GM23338 (cell line): Measurements from ENCODE around the gene CRK.

ENCODE experiments used
- CREB1 ChIP-seq: fragments of 250-450 bp; sonication (Bioruptor Pico); IDR thresholded peaks from 2 replicates; pipeline ENCODE4 v1.5.0; 2020; ENCODE audit warnings: low read depth, mild to moderate bottlenecking, moderate library complexity
- CTCF ChIP-seq, 2 experiments: fragments of 200-600 bp in 1 of 2; sonication (generic) in 1 of 2; conservative IDR thresholded peaks; 2 replicates each; pipeline versions ENCODE4 v1.5.1 to v1.6.1; 2016 to 2017; ENCODE audit warnings: antibody characterized with exemption in 2 of 2, low read depth in 2 of 2, mild to moderate bottlenecking in 2 of 2, moderate library complexity in 1 of 2
- EZH2 ChIP-seq: fragments of 200-600 bp; sonication (generic); IDR thresholded peaks from one replicate; pipeline ENCODE4 v1.8.0; 2017; ENCODE audit warnings: antibody characterized with exemption, mild to moderate bottlenecking, low read depth; ENCODE audit not compliant: unreplicated experiment
- EZH2phosphoT487 ChIP-seq: fragments of 200-600 bp; sonication (generic); IDR thresholded peaks from one replicate; pipeline ENCODE4 v1.8.1; 2018; ENCODE audit warnings: antibody characterized with exemption; ENCODE audit not compliant: unreplicated experiment
- JUNB ChIP-seq: IDR thresholded peaks from one replicate; pipeline ENCODE4 v1.6.1; 2016; ENCODE audit warnings: antibody characterized with exemption; ENCODE audit not compliant: unreplicated experiment
- POLR2AphosphoS5 ChIP-seq: IDR thresholded peaks from 2 replicates; pipeline ENCODE4 v1.6.1; 2016; ENCODE audit warnings: antibody characterized with exemption, low read depth
- TF ChIP-seq, protein P1 (sequence below): IDR thresholded peaks from one replicate; pipeline ENCODE4 v1.6.1; 2018; ENCODE audit warnings: antibody characterized with exemption; ENCODE audit not compliant: unreplicated experiment
- TF ChIP-seq, protein P2 (sequence below): IDR thresholded peaks from 2 replicates; pipeline ENCODE4 v1.6.1; 2016; ENCODE audit warnings: antibody characterized with exemption

DNA sequence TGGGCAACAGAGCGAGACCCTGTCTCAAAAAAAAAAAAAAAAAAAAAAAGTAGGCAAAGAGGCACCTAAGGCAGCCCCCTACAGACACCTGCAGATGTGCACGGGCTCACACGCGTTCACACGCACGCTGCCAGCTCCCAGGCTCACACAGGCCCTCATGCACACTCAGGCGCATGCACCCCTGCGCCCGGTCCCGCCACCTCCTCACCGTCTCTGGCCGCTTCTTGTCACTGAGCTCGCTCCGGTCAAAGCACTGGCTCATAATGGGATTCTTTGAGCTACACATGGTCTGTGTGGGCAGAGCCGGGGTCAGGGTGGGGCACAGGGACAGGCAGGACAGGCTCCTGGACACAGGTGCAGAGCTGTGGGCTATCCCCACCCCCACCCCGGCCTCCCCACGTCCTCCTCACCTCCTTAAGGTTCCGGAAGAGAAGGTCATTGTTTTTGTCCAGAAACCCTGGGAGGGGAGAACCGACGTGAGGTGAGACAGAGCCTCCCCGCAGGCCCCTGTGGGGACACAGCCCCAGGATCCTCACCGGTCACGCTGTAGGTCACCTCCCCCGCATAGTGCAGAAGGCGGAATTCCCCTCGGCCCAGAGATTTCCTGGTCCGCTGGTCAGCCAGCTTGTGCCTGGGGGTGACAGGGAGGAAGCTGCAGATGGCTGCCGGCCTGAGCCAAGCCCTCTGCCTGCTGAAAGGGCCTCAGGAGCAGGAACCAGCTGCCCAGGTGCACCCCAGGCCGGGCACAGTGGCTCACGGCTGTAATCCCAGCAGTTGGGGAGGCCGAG is 18.6 kb upstream of the CRK start:
- TF ChIP-seq CTCF (conservative IDR thresholded peaks at IDR 0.05; ENCODE audit: low read depth in 2 of 2) = no peak
- TF ChIP-seq JUNB = no peak
- no peak for TF ChIP-seq CREB1 (CRISPR knock-in tag)
- TF ChIP-seq, protein P1, sequence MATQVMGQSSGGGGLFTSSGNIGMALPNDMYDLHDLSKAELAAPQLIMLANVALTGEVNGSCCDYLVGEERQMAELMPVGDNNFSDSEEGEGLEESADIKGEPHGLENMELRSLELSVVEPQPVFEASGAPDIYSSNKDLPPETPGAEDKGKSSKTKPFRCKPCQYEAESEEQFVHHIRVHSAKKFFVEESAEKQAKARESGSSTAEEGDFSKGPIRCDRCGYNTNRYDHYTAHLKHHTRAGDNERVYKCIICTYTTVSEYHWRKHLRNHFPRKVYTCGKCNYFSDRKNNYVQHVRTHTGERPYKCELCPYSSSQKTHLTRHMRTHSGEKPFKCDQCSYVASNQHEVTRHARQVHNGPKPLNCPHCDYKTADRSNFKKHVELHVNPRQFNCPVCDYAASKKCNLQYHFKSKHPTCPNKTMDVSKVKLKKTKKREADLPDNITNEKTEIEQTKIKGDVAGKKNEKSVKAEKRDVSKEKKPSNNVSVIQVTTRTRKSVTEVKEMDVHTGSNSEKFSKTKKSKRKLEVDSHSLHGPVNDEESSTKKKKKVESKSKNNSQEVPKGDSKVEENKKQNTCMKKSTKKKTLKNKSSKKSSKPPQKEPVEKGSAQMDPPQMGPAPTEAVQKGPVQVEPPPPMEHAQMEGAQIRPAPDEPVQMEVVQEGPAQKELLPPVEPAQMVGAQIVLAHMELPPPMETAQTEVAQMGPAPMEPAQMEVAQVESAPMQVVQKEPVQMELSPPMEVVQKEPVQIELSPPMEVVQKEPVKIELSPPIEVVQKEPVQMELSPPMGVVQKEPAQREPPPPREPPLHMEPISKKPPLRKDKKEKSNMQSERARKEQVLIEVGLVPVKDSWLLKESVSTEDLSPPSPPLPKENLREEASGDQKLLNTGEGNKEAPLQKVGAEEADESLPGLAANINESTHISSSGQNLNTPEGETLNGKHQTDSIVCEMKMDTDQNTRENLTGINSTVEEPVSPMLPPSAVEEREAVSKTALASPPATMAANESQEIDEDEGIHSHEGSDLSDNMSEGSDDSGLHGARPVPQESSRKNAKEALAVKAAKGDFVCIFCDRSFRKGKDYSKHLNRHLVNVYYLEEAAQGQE = no peak
- TF ChIP-seq, protein P2, sequence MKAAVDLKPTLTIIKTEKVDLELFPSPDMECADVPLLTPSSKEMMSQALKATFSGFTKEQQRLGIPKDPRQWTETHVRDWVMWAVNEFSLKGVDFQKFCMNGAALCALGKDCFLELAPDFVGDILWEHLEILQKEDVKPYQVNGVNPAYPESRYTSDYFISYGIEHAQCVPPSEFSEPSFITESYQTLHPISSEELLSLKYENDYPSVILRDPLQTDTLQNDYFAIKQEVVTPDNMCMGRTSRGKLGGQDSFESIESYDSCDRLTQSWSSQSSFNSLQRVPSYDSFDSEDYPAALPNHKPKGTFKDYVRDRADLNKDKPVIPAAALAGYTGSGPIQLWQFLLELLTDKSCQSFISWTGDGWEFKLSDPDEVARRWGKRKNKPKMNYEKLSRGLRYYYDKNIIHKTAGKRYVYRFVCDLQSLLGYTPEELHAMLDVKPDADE = no peak
- no peak for TF ChIP-seq POLR2AphosphoS5
- no peak for TF ChIP-seq EZH2
- no peak for TF ChIP-seq EZH2phosphoT487
